ENCODE results near the gene TADA2B. TPM values are rescaled to one million over a fixed set of nuclear protein-coding genes. Genes with fewer than 3 reads are reported as not detected.

Gene TADA2B
- total RNA-seq, 1 donor from 2014 or later, result 12.9 TPM

- intact Hi-C loops (cut with micrococcal nuclease), result no loop called here
- H3K9me3 Mint-ChIP-seq, result no peaks in the 10 kb centered on the region
- no peaks in the 10 kb centered on the region for H3K27me3 Mint-ChIP-seq (ENCODE audit: low read depth)
- no peak for DNase-seq (ENCODE audit: low spot score)
- no peaks in the 10 kb centered on the region for H3K4me1 Mint-ChIP-seq (ENCODE audit: low read depth)
- no peak overlapping the region for H3K4me3 Mint-ChIP-seq (ENCODE audit: low read depth)
- H3K36me3 Mint-ChIP-seq (ENCODE audit: low read depth), result peaks cover 25% of the 10 kb centered on the region
- no peak overlapping the region for H3K27ac Mint-ChIP-seq
Observed at GRCh38 chr4:7021355-7021754, 21.8 kb upstream of the TADA2B start.

GRCh38 chr4:7021930-7022664 is 21.1 kb upstream of the TADA2B start:
- Mint-ChIP-seq H3K27me3 (ENCODE audit: low read depth) (no peaks in the 10 kb centered on the region), H3K27ac (no peak overlapping the region), H3K36me3 (ENCODE audit: low read depth) (peaks cover 33% of the 10 kb centered on the region)

GRCh38 chr4:7023486-7023885 is 19.7 kb upstream of the TADA2B start:
- H3K4me1 Mint-ChIP-seq (ENCODE audit: low read depth), result peaks cover 2% of the 10 kb centered on the region
- intact Hi-C loops (cut with micrococcal nuclease), result no loop called here
- no peaks in the 10 kb centered on the region for H3K27me3 Mint-ChIP-seq (ENCODE audit: low read depth)
- peaks cover 37% of the 10 kb centered on the region for H3K36me3 Mint-ChIP-seq (ENCODE audit: low read depth)
- no peak for DNase-seq (ENCODE audit: low spot score)
- H3K4me3 Mint-ChIP-seq (ENCODE audit: low read depth), result no peak overlapping the region
- no peaks in the 10 kb centered on the region for H3K9me3 Mint-ChIP-seq
- H3K27ac Mint-ChIP-seq, result no peak overlapping the region

More at GRCh38 chr4:7021930-7022664, 21.1 kb upstream of the TADA2B start:
- Mint-ChIP-seq H3K4me3 (ENCODE audit: low read depth) (no peak overlapping the region), H3K4me1 (ENCODE audit: low read depth) (no peaks in the 10 kb centered on the region), H3K9me3 (no peaks in the 10 kb centered on the region)
- intact Hi-C loops (cut with micrococcal nuclease), result no loop called here
- DNase-seq (ENCODE audit: low spot score), result no peak

DNA sequence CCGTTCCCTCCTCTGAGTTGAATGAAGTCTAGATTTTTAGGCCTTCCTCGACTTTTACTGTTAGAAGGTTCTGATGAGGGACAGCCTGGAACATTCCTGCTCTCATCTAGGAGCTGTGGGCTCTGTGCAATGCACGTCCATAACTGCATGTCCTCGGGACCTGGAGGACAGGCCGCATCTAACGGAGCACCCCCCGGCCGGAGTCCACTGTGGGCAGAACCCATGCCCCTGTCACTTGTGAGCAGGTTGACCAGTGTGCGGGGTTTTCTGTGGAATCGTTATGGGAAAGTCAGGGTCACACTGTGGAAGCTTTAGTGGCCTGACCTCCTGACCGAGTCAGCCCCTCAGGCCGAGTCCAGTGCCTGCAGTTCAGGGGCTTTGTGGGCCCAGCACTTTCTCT is 19.3 kb upstream of the TADA2B start:
- DNase-seq (ENCODE audit: low spot score), result no peak
- Mint-ChIP-seq H3K27me3 (ENCODE audit: low read depth) (no peaks in the 10 kb centered on the region), H3K36me3 (ENCODE audit: low read depth) (peaks cover 40% of the 10 kb centered on the region), H3K27ac (no peak overlapping the region), H3K4me3 (ENCODE audit: low read depth) (no peak overlapping the region), H3K9me3 (no peaks in the 10 kb centered on the region), H3K4me1 (ENCODE audit: low read depth) (peaks cover 2% of the 10 kb centered on the region)
- intact Hi-C loops (cut with micrococcal nuclease), result no loop called here

DNA sequence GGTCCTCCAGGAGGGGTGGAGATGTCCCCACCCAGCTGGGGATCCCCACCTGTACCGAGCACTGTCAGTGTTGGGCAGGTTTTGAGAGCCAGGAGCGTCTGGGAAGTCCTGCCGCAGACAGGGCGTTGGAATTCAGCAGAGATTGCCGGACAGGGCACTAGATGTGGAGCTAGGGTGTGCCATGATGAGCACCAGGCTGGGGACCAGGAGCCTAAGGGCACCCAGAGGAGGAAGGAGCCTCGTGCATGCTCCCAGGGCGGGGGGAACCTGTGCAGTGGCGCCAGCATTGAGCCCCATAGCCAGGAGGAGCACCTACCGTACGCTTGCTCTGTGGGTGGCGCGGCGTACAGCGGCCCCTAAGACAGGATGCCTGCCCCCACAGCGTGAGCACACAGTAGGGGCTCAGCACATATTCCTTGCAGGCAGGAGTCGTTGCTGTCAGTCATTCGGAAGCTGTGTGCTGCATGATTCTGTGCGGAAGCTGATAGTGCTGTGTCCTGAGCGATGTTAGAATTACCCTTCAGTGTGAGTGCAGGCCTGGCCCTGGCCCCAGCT is 18.8 kb upstream of the TADA2B start:
- no peak overlapping the region for H3K27ac Mint-ChIP-seq
- intact Hi-C loops (cut with micrococcal nuclease), result no loop called here
- no peak overlapping the region for H3K4me3 Mint-ChIP-seq (ENCODE audit: low read depth)
- peaks cover 2% of the 10 kb centered on the region for H3K4me1 Mint-ChIP-seq (ENCODE audit: low read depth)
- no peak for DNase-seq (ENCODE audit: low spot score)
- no peaks in the 10 kb centered on the region for H3K27me3 Mint-ChIP-seq (ENCODE audit: low read depth)
- no peaks in the 10 kb centered on the region for H3K9me3 Mint-ChIP-seq
- peaks cover 44% of the 10 kb centered on the region for H3K36me3 Mint-ChIP-seq (ENCODE audit: low read depth)

DNA sequence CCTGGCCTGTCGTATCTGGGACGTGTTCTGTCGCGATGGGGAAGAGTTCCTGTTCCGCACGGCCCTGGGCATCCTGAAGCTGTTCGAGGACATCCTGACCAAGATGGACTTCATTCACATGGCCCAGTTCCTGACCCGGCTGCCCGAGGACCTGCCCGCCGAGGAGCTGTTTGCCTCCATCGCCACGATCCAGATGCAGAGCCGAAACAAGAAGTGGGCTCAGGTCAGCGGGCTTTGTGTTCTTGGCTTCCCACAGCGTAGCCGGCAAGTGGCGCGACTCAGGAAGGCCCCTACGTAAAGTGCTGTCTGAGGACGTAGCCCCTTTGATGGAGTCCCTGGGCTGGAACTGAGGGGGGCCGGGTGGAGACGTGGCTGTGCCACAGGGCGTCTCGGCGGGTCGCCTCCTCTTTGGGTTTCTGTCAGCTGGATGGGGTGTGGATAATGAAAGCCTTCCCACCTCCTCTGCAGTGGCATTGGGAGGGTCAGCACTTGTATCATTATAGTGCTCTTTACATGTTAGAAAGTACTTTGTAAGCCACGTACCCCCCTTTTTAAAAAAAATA is 18.1 kb upstream of the TADA2B start:
- H3K36me3 Mint-ChIP-seq (ENCODE audit: low read depth), result peaks cover 49% of the 10 kb centered on the region
- H3K27me3 Mint-ChIP-seq (ENCODE audit: low read depth), result no peaks in the 10 kb centered on the region
- H3K27ac Mint-ChIP-seq, result no peak overlapping the region
- intact Hi-C loops (cut with micrococcal nuclease), result no loop called here
- H3K9me3 Mint-ChIP-seq, result no peaks in the 10 kb centered on the region
- no peak overlapping the region for H3K4me3 Mint-ChIP-seq (ENCODE audit: low read depth)
- peaks cover 2% of the 10 kb centered on the region for H3K4me1 Mint-ChIP-seq (ENCODE audit: low read depth)
- no peak for DNase-seq (ENCODE audit: low spot score)

DNA sequence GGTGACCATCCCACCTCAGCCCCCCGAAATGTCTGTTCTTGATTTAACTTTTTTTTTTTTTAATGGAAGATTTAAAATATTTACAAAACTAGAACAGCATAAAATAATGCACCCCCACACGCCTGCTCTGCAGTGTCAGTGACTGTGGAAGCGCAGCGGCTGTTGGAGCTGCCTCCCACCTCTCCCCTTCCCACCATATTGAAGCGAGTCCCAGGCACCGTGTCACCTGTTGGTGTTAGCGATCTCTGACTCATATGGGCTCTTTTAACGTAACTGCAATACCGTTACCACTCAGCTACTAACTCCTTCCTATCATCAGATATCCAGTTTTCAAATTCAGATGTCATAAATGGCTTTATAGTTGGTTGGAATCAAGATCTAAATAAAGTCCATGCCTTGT is 17.1 kb upstream of the TADA2B start:
- Mint-ChIP-seq H3K27me3 (ENCODE audit: low read depth) (no peaks in the 10 kb centered on the region), H3K4me3 (ENCODE audit: low read depth) (no peak overlapping the region), H3K9me3 (no peaks in the 10 kb centered on the region), H3K36me3 (ENCODE audit: low read depth) (peaks cover 52% of the 10 kb centered on the region), H3K27ac (no peak overlapping the region), H3K4me1 (ENCODE audit: low read depth) (peaks cover 2% of the 10 kb centered on the region)
- DNase-seq (ENCODE audit: low spot score), result no peak
- intact Hi-C loops (cut with micrococcal nuclease), result no loop called here

GRCh38 chr4:7027284-7027683 is 15.9 kb upstream of the TADA2B start:
- Mint-ChIP-seq H3K4me1 (ENCODE audit: low read depth) (peaks cover 2% of the 10 kb centered on the region), H3K36me3 (ENCODE audit: low read depth) (peaks cover 52% of the 10 kb centered on the region), H3K27me3 (ENCODE audit: low read depth) (no peaks in the 10 kb centered on the region), H3K27ac (peak overlapping the region; percentile 1), H3K4me3 (ENCODE audit: low read depth) (no peak overlapping the region), H3K9me3 (no peaks in the 10 kb centered on the region)
- intact Hi-C loops (cut with micrococcal nuclease), result no loop called here
- DNase-seq (ENCODE audit: low spot score), result no peak

GRCh38 chr4:7027913-7028312 is 15.3 kb upstream of the TADA2B start:
- DNase-seq (ENCODE audit: low spot score), result no peak
- no peak overlapping the region for H3K27ac Mint-ChIP-seq
- H3K4me1 Mint-ChIP-seq (ENCODE audit: low read depth), result peaks cover 2% of the 10 kb centered on the region
- H3K27me3 Mint-ChIP-seq (ENCODE audit: low read depth), result no peaks in the 10 kb centered on the region
- no peak overlapping the region for H3K4me3 Mint-ChIP-seq (ENCODE audit: low read depth)
- H3K9me3 Mint-ChIP-seq, result no peaks in the 10 kb centered on the region
- peaks cover 54% of the 10 kb centered on the region for H3K36me3 Mint-ChIP-seq (ENCODE audit: low read depth)
- intact Hi-C loops (cut with micrococcal nuclease), result no loop called here

DNA sequence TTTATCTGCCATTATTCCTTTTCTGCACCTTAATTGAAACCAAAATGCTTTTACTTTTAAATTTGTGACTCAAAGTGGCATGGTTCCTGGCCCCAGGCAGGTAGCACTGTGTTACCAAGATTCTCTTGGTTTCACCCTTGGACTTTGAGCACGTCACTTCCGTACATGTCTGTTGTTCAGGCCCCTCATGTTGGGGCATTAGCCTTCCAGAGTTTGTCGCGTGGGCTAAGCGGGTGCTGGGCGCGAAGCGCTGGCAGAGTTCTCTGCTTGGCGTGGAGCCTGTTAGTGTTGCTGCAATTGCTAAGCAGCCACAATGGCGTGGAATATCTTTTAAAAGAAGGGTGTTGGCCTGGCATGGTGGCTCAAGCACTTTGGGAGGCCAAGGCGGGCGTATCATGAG is 14.0 kb upstream of the TADA2B start:
- DNase-seq (ENCODE audit: low spot score), result no peak
- Mint-ChIP-seq H3K27ac (no peak overlapping the region), H3K4me1 (ENCODE audit: low read depth) (peaks cover 2% of the 10 kb centered on the region), H3K27me3 (ENCODE audit: low read depth) (no peaks in the 10 kb centered on the region), H3K4me3 (ENCODE audit: low read depth) (no peak overlapping the region), H3K36me3 (ENCODE audit: low read depth) (peaks cover 54% of the 10 kb centered on the region), H3K9me3 (no peaks in the 10 kb centered on the region)
- intact Hi-C loops (cut with micrococcal nuclease), result no loop called here

- peaks cover 2% of the 10 kb centered on the region for H3K4me1 Mint-ChIP-seq (ENCODE audit: low read depth)
Observed at GRCh38 chr4:7029921-7030320, 13.3 kb upstream of the TADA2B start.

DNA sequence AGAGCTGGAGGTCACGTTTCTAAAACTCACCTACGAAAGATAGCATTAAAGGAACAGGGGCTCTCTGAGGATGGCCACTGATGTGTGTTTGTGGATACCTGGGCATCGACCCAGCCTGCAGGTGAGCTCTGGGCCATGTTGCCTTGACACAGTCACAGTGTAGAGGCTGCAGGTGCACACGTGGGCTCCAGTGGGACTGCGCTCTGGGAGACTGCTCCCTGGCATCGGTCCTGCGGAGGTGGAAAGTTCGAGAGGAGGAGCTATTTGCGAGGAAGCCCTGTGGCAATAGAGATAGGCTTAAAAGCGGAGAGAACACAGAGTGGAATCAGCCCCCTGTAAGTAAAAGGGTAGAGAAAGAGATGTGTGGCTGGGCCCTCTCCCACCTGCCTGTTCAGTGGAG is 12.3 kb upstream of the TADA2B start:
- H3K36me3 Mint-ChIP-seq (ENCODE audit: low read depth), result peaks cover 52% of the 10 kb centered on the region
- H3K27ac Mint-ChIP-seq, result no peak overlapping the region
- no peaks in the 10 kb centered on the region for H3K9me3 Mint-ChIP-seq

More at GRCh38 chr4:7029921-7030320, 13.3 kb upstream of the TADA2B start:
- peaks cover 54% of the 10 kb centered on the region for H3K36me3 Mint-ChIP-seq (ENCODE audit: low read depth)
- no peak for DNase-seq (ENCODE audit: low spot score)
- H3K27me3 Mint-ChIP-seq (ENCODE audit: low read depth), result no peaks in the 10 kb centered on the region
- no peak overlapping the region for H3K4me3 Mint-ChIP-seq (ENCODE audit: low read depth)
- intact Hi-C loops (cut with micrococcal nuclease), result no loop called here
- H3K27ac Mint-ChIP-seq, result no peak overlapping the region
- no peaks in the 10 kb centered on the region for H3K9me3 Mint-ChIP-seq

More for the DNA sequence above, 12.3 kb upstream of the TADA2B start:
- Mint-ChIP-seq H3K27me3 (ENCODE audit: low read depth) (no peaks in the 10 kb centered on the region), H3K4me1 (ENCODE audit: low read depth) (peaks cover 2% of the 10 kb centered on the region), H3K4me3 (ENCODE audit: low read depth) (no peak overlapping the region)
- intact Hi-C loops (cut with micrococcal nuclease), result no loop called here
- no peak for DNase-seq (ENCODE audit: low spot score)
